HCT116 (cell line): ENCODE measurements around the gene MLLT3. TPM values are rescaled to one million over a fixed set of nuclear protein-coding genes. Genes with fewer than 3 reads are reported as not detected.

ENCODE experiments used
- ATAC-seq: fragments of 200-7000 bp; cut with Tn5 transposase; 2 replicates; pipeline ENCODE4 v1.9.1; 2020; ENCODE audit warnings: mild to moderate bottlenecking, moderate library complexity
- BruUV-seq: library from RNA; stranded (reverse); fragments of 400-500 nt; replicated peaks from 2 replicates; lab custom pipeline; 2021; lab: Mats Ljungman, UMichigan
- CTCF ChIA-PET: fragments of 300-600 bp; sonication (Branson Sonifier 250); formaldehyde crosslinking; loops from one replicate; lab custom pipeline; 2021; ENCODE audit warnings: antibody characterized with exemption; lab: Charles Lee
- POLR2A ChIA-PET: fragments of 300-600, 350-600 bp; sonication (Branson Sonifier 250); formaldehyde crosslinking; loops from one replicate; lab custom pipeline; 2021; ENCODE audit warnings: antibody characterized with exemption; lab: Charles Lee
- RAD21 ChIA-PET, 2 experiments: fragments of 300-600 bp; sonication (Branson Sonifier 250); formaldehyde crosslinking; loops; one replicate each; lab custom pipeline; 2023; ENCODE audit warnings: low total read pairs in 2 of 2; ENCODE audit not compliant: uncharacterized antibody in 2 of 2, unreplicated experiment in 2 of 2, low non-redundant PET in 1 of 2; lab: Charles Lee
- DNase-seq: peaks from one replicate; pipeline ENCODE4 v3.0.0-alpha.2; 2010; ENCODE audit warnings: low read depth, low spot score
- H2AFZ ChIP-seq: fragments of 200-600 bp; shearing (Covaris generic), sonication (generic); 2 replicates; pipeline ENCODE4 v1.6.1; 2017; ENCODE audit warnings: low read depth, mixed run types, mixed read lengths, antibody characterized with exemption, low read length; ENCODE audit not compliant: poor library complexity, severe bottlenecking
- H3K27ac ChIP-seq: 2 replicates; pipeline ENCODE4 v1.5.1; 2012; ENCODE audit warnings: low read depth, low read length
- H3K27me3 ChIP-seq: fragments of 200-600 bp; sonication (generic); 2 replicates; pipeline ENCODE4 v1.6.1; 2016; ENCODE audit warnings: mixed run types, low read length, mixed read lengths; ENCODE audit not compliant: insufficient read depth
- H3K36me3 ChIP-seq, 2 experiments: fragments of 200-500 bp in 1 of 2; fragments of 200-600 bp in 1 of 2; sonication (Bioruptor generic) in 1 of 2; sonication (generic) in 1 of 2; 2 replicates each; pipeline versions ENCODE4 v1.5.1 to v1.6.1; 2014 to 2016; ENCODE audit warnings: low read length in 2 of 2, inconsistent platforms in 1 of 2, mixed read lengths in 1 of 2, mixed run types in 1 of 2; ENCODE audit not compliant: insufficient read depth in 2 of 2, control insufficient read depth in 1 of 2
- H3K4me1 ChIP-seq, 2 experiments: fragments of 200-600 bp in 1 of 2; sonication (generic) in 1 of 2; 2 replicates each; pipeline versions ENCODE4 v1.5.1 to v1.6.1; 2012 to 2017; ENCODE audit warnings: low read length in 2 of 2, inconsistent platforms in 1 of 2, mild to moderate bottlenecking in 1 of 2, mixed read lengths in 1 of 2, mixed run types in 1 of 2, moderate library complexity in 1 of 2; ENCODE audit not compliant: insufficient read depth in 2 of 2, control insufficient read depth in 1 of 2
- H3K4me2 ChIP-seq: fragments of 200-600 bp; sonication (generic); 2 replicates; pipeline ENCODE4 v1.6.1; 2017; ENCODE audit warnings: mixed run types, low read length, mixed read lengths
- H3K4me3 ChIP-seq, 2 experiments: fragments of 200-600 bp in 1 of 2; sonication (generic) in 1 of 2; replicated peaks in 1 of 2; 2 replicates each; pipeline ENCODE4 v1.5.1; 2011 to 2016; ENCODE audit warnings: low read length in 2 of 2, control low read depth in 1 of 2, low read depth in 1 of 2, mild to moderate bottlenecking in 1 of 2, mixed read lengths in 1 of 2, mixed run types in 1 of 2
- H3K79me2 ChIP-seq: fragments of 200-600 bp; sonication (generic); 2 replicates; pipeline ENCODE4 v1.6.1; 2017; ENCODE audit warnings: mild to moderate bottlenecking, mixed run types, low read length, moderate library complexity, mixed read lengths; ENCODE audit not compliant: insufficient read depth
- H3K9ac ChIP-seq: fragments of 200-600 bp; sonication (generic); 2 replicates; pipeline ENCODE4 v1.6.1; 2016; ENCODE audit warnings: low read length, mixed read lengths
- H3K9me2 ChIP-seq: fragments of 200-600 bp; sonication (generic), shearing (Covaris generic); 2 replicates; pipeline ENCODE4 v1.6.1; 2017; ENCODE audit warnings: mixed run types, mild to moderate bottlenecking, moderate library complexity; ENCODE audit not compliant: insufficient read depth
- H3K9me3 ChIP-seq, 2 experiments: fragments of 200-500 bp in 1 of 2; fragments of 200-600 bp in 1 of 2; sonication (Bioruptor generic) in 1 of 2; sonication (generic) in 1 of 2; 2 replicates each; pipeline ENCODE4 v1.6.1; 2014 to 2017; ENCODE audit warnings: low read length in 2 of 2, mixed read lengths in 2 of 2, inconsistent platforms in 1 of 2, low read depth in 1 of 2, mild to moderate bottlenecking in 1 of 2, mixed run types in 1 of 2, moderate library complexity in 1 of 2; ENCODE audit not compliant: control insufficient read depth in 1 of 2, insufficient read depth in 1 of 2
- H4K20me1 ChIP-seq: fragments of 200-600 bp; sonication (generic), shearing (Covaris generic); 2 replicates; pipeline ENCODE4 v1.6.1; 2017; ENCODE audit warnings: mixed run types, mild to moderate bottlenecking, moderate library complexity; ENCODE audit not compliant: insufficient read depth
- CBX3 ChIP-seq: IDR thresholded peaks from 2 replicates; pipeline ENCODE4 v1.6.1; 2012; ENCODE audit warnings: low read depth
- CEBPB ChIP-seq: IDR thresholded peaks from 2 replicates; pipeline ENCODE4 v1.6.1; 2012; ENCODE audit warnings: low read depth
- ELF1 ChIP-seq: IDR thresholded peaks from 2 replicates; pipeline ENCODE4 v1.6.1; 2012; ENCODE audit warnings: low read depth, borderline replicate concordance
- EZH2 ChIP-seq: fragments of 200-600 bp; sonication (generic); IDR thresholded peaks from 2 replicates; pipeline ENCODE4 v1.6.1; 2017; ENCODE audit warnings: antibody characterized with exemption, mixed run types
- FOSL1 ChIP-seq: IDR thresholded peaks from 2 replicates; pipeline ENCODE4 v1.6.1; 2012; ENCODE audit warnings: low read depth
- JUND ChIP-seq: IDR thresholded peaks from 2 replicates; pipeline ENCODE4 v1.6.1; 2012
- SIN3A ChIP-seq: IDR thresholded peaks from 2 replicates; pipeline ENCODE4 v1.6.1; 2012; ENCODE audit warnings: low read depth
- SP1 ChIP-seq: IDR thresholded peaks from 2 replicates; pipeline ENCODE4 v1.6.1; 2012; ENCODE audit warnings: low read depth
- SRF ChIP-seq: IDR thresholded peaks from 2 replicates; pipeline ENCODE4 v1.6.1; 2012; ENCODE audit warnings: low read depth
- ZFX ChIP-seq: fragments of 450-650 bp; IDR thresholded peaks from 2 replicates; pipeline ENCODE4 v1.6.1; 2017
- ZNF274 ChIP-seq: fragments of 200-500 bp; sonication (Bioruptor generic); IDR thresholded peaks from 2 replicates; pipeline ENCODE4 v1.6.1; 2014; ENCODE audit warnings: mild to moderate bottlenecking, low read depth, low read length, inconsistent platforms
- intact Hi-C: fragments of 100-400 bp; cut with micrococcal nuclease; formaldehyde crosslinking; loops from 2 replicates; pipeline ENCODE4 v1.10.0; 2022
- total RNA-seq: library from RNA; stranded (reverse); gene quantifications from one replicate; pipeline ENCODE4 v1.2.1, GENCODE V29; 2021; ENCODE audit not compliant: unreplicated experiment
- TF ChIP-seq, protein P1 (sequence below): IDR thresholded peaks from 2 replicates; pipeline ENCODE4 v1.6.1; 2011; ENCODE audit warnings: mild to moderate bottlenecking, low read length, moderate library complexity; ENCODE audit not compliant: insufficient replicate concordance; ENCODE audit errors: extremely low read depth
- TF ChIP-seq, protein P2 (sequence below): IDR thresholded peaks from 2 replicates; pipeline ENCODE4 v1.6.1; 2012

The MLLT3 gene
- total RNA-seq, 1 experiment from 2014 or later = 4.3 TPM

DNA sequence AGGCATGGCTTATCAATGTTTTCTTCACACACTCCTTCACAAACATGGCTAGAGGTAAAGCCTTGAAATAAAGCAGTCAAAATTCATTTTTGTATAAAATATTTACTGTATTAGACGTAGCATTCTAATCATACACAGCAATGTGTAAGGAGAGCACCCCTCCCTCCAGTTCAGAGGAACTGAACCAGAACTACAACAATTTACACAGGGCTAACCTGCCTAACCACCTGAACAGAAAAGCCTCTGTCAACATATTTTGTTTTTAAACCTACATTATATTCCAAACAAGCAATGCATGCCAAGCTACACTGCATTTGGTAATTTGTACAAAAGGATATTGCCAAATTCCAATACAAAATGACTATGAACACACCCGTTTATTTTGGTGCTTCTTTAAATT, 41.6 kb downstream of the MLLT3 start:
- no peak overlapping the region for H3K4me3 ChIP-seq
- no peaks in the 10 kb centered on the region for H3K9me3 ChIP-seq
- ChIA-PET RAD21 (no interaction called here), CTCF (no interaction called here), POLR2A (no interaction called here)
- H3K9me2 ChIP-seq = no peaks in the 10 kb centered on the region
- H3K4me1 ChIP-seq = no peaks in the 10 kb centered on the region
- no peaks in the 10 kb centered on the region; the same call in 1 of the 2 replicates for H3K27me3 ChIP-seq
- DNase-seq (no peak), ATAC-seq (no peak)
- no peak overlapping the region for H3K27ac ChIP-seq
- TF ChIP-seq SP1 (no peak), CEBPB (no peak), ZNF274 (no peak), JUND (no peak), SRF (no peak), CBX3 (no peak), ELF1 (no peak), EZH2 (no peak), FOSL1 (no peak), SIN3A (no peak), ZFX (no peak)
- TF ChIP-seq, protein P1, sequence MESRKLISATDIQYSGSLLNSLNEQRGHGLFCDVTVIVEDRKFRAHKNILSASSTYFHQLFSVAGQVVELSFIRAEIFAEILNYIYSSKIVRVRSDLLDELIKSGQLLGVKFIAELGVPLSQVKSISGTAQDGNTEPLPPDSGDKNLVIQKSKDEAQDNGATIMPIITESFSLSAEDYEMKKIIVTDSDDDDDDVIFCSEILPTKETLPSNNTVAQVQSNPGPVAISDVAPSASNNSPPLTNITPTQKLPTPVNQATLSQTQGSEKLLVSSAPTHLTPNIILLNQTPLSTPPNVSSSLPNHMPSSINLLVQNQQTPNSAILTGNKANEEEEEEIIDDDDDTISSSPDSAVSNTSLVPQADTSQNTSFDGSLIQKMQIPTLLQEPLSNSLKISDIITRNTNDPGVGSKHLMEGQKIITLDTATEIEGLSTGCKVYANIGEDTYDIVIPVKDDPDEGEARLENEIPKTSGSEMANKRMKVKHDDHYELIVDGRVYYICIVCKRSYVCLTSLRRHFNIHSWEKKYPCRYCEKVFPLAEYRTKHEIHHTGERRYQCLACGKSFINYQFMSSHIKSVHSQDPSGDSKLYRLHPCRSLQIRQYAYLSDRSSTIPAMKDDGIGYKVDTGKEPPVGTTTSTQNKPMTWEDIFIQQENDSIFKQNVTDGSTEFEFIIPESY = no peak
- TF ChIP-seq, protein P2, sequence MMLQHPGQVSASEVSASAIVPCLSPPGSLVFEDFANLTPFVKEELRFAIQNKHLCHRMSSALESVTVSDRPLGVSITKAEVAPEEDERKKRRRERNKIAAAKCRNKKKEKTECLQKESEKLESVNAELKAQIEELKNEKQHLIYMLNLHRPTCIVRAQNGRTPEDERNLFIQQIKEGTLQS = no peak
- BruUV-seq = no TSS peak
- H3K79me2 ChIP-seq = no peaks in the 10 kb centered on the region
- intact Hi-C loops = no loop called here
- H3K4me2 ChIP-seq = no peak overlapping the region
- H2AFZ ChIP-seq = no peak overlapping the region
- H4K20me1 ChIP-seq = peaks cover 3% of the 10 kb centered on the region; the same call in 1 of the 2 replicates
- H3K9ac ChIP-seq = no peak overlapping the region
- H3K36me3 ChIP-seq = no peaks in the 10 kb centered on the region; a peak in 1 of 4 replicates
